Amniotic stem cell (primary cell): ENCODE results near the gene IQCB1.
"Not testable (repeated sequence)": the region's sequence is repeated elsewhere in the genome, so short reads cannot be mapped to it uniquely, and the experiment has no call there.

Experiments
- DNase-seq: peaks from one replicate; lab custom pipeline; 2025; lab: John Stamatoyannopoulos, UW

Gene IQCB1

GRCh38 chr3:121809249-121809648, 25.6 kb downstream of the IQCB1 start:
- no peak for DNase-seq

GRCh38 chr3:121803771-121804320, 31.0 kb downstream of the IQCB1 start:
- DNase-seq, result no peak

GRCh38 chr3:121800906-121801305, 34.0 kb downstream of the IQCB1 start:
- no peak for DNase-seq

GRCh38 chr3:121796970-121797369, 37.9 kb downstream of the IQCB1 start:
- no peak for DNase-seq

- DNase-seq, result no peak
Measured at GRCh38 chr3:121794264-121794983, 40.4 kb downstream of the IQCB1 start.

- DNase-seq, result no peak
Measured at GRCh38 chr3:121793078-121793477, 41.8 kb downstream of the IQCB1 start.

GRCh38 chr3:121786485-121786884, 48.4 kb downstream of the IQCB1 start:
- DNase-seq, result no peak

GRCh38 chr3:121782784-121783183, 52.1 kb downstream of the IQCB1 start:
- DNase-seq, result not testable (repeated sequence)

GRCh38 chr3:121781611-121782010, 53.2 kb downstream of the IQCB1 start:
- DNase-seq, result no peak

GRCh38 chr3:121775095-121775494, 59.8 kb downstream of the IQCB1 start:
- not testable (repeated sequence) for DNase-seq

- DNase-seq, result no peak
Measured at GRCh38 chr3:121769246-121769645, 65.6 kb downstream of the IQCB1 start.

- no peak for DNase-seq
Measured at GRCh38 chr3:121768452-121768851, 66.4 kb downstream of the IQCB1 start.

- DNase-seq, result no peak
Measured at GRCh38 chr3:121759541-121760202, 75.2 kb downstream of the IQCB1 start.

GRCh38 chr3:121758727-121759450, 76.0 kb downstream of the IQCB1 start:
- no peak for DNase-seq

- DNase-seq, result no peak
Measured at GRCh38 chr3:121757812-121758545, 76.9 kb downstream of the IQCB1 start.

- DNase-seq, result no peak
Measured at GRCh38 chr3:121757087-121757811, 77.6 kb downstream of the IQCB1 start.

- no peak for DNase-seq
Measured at GRCh38 chr3:121752772-121753171, 82.1 kb downstream of the IQCB1 start.

GRCh38 chr3:121752261-121752660, 82.6 kb downstream of the IQCB1 start:
- no peak for DNase-seq

GRCh38 chr3:121750087-121750415, 84.8 kb downstream of the IQCB1 start:
- DNase-seq, result no peak

- DNase-seq, result peak; percentile 98
Measured at GRCh38 chr3:121749276-121750086, 85.4 kb downstream of the IQCB1 start, which contains the start of gene GOLGB1. Gene GOLGB1 (minus strand): TSS chr3:121749741. CDS start chr3:121730971, 18,770 bp downstream.
